ENCODE measurements around the gene NUP210. TPM values are rescaled to one million over a fixed set of nuclear protein-coding genes. Genes with fewer than 3 reads are reported as not detected.

Gene NUP210
- polyA plus RNA-seq, 1 donor: 8.7 TPM

DNA sequence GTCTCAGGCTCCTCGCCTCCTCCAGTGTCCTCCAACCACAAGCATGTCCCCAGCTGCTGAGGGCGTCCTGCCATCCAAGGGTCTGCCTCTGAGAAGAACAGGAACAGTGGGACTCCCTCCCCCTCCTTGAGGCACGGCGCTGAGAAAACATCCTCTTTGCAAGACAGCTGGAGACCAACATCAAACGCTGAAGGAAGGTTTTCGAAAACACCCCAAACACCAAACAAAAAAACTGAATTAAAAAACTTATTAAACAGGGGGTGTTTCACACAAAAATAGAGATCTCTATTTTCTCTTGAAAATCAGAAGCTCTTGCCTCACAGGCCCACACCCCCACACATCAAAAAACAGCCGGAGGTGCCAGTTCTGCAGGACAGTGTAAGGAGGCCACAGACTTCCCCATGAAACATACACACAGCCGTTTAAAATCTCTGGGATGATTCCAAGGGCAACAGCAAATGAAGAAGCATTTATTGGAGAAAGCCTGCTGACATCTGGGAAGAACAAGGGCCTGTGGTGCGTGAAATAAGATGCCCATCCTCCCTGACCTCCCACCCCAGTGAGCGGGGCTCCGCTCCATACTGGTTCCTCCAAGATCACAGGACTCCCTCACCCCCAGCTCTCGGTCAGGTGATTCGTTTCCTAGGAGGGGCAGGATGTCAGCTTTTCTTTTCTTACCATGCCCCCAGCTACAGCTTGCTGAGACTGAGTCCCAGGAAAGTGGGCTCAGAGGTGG lies 71.3 kb downstream of the NUP210 start:
- no peak for DNase-seq (ENCODE audit: low read depth)

DNA sequence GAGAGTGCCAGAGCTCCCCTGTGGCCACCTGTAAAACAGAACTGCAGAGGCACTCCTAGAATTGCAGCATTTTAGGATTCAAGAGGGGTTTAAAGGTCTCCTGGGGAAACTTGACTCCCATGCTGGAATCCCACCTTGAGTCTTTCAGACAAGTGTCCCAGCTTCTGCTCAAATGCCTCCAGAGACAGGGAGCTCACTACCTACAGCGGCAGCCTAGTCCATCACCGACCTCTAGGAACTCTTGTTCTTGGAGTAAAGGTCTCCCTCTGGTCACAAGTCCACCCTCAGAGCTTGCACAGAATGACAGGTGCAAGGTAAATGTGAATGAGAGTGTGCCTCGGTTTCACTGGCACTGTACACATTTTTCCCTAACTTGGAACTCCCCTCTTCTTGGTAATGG lies 72.0 kb downstream of the NUP210 start:
- DNase-seq (ENCODE audit: low read depth): no peak

DNA sequence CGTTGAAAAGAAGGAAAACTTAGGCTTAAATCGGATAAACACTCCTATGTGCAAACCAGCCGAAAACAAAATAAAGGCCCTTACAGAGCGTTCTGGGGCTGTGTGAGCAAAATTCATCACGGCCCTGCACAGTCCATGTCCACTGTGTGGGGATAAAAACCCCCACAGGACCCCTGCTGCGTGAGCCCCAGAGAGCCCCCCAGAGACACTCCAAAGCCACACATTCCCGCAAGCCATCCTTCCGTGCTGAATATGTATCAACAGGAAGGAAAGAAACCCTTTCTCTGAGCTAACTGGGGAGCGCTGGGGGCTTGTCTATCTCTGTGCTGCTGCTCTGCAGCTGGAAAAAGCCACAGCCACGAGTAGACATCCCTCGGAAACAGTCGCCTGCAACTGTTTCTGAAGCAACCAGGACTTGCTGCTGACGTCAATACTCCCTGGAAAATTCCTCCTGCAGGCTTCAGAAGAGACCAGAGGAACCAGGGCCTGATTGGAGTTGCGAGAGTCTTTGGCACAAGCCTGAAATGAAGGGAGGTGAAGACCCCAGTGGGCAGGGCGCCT lies 72.7 kb downstream of the NUP210 start:
- DNase-seq (ENCODE audit: low read depth): peak; percentile 14

DNA sequence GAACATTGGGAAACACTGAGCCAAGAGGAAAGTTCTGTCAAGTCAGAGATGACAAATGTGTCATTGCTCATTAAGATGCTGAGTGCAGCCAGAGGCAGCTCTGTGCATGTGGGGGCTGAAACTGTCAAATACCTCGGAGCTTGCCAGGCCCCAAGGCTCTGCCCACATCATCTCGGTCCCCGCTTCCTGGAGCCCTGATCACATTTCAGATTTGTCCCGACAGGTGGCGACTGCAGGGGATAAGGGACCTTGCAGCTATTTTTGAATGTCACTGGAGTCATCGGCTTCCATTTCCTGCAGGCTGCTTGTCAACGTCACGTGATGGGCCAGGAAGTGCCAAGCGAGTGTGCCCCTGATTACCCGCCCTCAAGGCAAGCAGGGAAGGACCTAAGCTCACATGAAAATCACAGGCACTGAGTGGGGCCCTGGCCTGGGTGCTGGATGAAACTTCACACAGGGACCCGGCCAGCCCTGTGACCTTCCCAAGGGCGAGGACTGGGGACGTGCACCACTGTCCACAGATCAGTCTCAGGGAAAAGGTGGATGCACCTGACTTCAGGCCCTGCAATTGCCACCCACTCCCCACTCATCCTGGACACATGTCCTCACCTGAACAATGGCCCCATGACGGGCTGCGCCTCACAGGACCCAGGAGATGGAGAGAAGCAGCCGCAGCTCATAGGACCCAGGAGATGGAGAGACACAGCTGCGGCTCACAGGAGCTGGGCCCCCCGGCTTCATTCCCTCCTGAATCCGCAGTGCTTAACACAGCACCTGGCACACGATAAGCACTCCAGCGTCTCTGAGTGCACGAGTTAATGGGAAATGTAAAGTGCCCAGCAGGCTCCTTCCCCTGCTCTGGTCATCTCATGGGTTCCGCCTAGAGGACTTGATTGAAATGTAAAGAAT lies 73.4 kb downstream of the NUP210 start:
- DNase-seq (ENCODE audit: low read depth): no peak

DNA sequence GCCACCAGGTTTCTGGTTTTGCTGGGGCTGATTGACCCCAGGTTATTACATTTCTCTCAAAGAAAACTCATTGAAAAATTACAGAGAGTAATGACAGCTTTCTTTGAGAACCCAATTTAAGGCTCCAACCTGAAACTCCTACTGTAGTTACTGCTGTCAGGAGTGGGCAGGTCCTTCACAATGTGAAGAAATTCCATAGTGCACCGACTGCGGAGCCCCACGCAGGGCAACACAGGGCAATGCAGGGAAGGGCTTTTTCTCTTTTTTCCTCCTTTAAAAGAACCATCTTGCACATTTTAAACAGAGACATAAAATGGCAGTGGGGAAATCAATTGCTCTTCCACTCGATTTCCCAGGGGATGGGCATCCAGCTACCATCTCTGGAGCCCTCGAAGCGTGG lies 74.3 kb downstream of the NUP210 start:
- DNase-seq (ENCODE audit: low read depth): no peak

DNA sequence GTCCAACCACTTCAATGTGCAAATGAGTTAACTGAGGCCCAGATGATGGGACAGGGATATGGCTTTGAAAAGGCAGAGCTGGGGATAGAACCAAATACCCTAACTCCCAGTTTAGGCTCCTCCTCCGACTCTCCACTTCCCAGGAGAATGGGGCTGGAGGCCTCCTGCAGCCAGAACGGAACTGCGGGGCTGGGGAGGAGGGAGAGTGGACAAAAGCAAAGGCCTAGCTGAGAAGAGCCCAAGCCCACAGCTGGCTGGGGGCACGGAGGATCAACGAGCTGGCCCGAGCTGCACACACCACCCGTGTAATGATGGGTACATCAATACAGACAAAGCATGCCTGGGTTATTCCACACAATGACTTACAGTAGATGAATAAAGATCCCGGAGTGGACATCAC lies 74.8 kb downstream of the NUP210 start:
- DNase-seq (ENCODE audit: low read depth): no peak

DNA sequence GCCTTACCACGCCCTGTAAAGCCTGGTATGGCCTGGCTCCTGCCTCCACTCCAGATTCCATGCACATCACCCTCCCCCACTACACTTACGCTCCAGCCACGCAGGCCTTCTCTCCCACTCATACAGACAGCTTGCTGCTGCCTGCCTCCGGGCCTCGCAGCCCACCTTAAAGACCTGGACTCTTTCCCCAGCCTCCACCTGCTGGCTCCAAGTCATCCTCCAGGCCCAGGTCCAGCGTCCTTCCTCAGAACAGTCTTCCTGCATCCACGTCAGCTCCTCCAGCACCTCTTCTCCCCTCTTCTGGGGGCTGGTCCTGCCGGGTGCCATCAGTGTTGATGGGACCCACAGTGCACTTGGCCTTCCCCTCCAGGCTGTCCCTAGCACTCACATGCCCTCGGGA lies 75.5 kb downstream of the NUP210 start:
- DNase-seq (ENCODE audit: low read depth): no peak

DNA sequence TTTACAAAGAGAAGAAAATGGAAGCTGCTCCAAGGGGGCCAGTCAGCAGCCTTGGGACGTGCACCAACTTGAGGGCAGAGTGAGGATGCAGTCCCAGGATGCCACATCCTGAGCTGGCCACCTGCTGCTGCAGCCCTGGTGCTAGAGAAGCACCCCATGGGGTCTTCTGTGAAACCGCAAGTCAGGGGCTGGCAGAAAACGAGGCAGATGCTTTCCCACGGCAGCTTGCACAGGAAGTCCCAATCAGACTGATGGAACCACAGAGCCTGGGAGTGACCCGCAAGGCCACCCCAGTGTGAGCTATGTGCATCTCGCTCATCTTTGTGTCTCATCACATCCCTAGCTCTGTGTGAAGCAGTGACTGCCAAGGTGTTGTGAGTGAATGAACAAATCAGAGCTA lies 76.5 kb downstream of the NUP210 start:
- no peak for DNase-seq (ENCODE audit: low read depth)

DNA sequence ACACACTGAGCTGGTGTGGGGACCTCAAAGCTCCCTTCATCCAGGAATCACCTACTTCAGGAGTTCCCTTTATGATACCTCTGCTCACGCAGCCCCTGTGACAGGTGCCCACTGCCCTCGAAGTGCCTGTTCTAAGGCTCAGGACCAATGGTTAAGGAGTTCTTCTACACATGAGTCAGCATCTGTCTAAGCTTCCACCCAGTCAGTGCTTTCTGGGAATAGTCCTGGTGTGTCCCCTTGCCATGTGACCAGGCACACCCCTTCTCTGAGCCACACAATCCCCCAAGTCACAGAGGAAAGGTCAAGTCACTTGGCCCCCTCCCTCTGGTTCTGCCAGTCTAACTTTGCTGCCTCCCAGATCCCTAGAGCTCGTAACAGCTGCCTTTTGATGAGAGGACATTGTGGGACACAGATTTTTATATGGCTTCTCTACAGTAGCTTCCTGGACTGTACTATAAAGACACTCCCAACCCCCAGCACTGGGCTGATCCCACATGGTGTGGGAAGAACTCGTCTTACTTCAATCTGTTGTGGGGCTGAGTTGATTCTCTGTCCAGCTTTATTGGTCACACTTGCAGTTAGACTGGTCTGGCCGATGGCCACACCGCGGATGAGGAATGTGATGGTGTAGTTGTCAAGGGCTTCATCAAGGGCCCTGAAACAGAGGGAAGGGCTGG lies 78.8 kb downstream of the NUP210 start:
- no peak for DNase-seq (ENCODE audit: low read depth)

DNA sequence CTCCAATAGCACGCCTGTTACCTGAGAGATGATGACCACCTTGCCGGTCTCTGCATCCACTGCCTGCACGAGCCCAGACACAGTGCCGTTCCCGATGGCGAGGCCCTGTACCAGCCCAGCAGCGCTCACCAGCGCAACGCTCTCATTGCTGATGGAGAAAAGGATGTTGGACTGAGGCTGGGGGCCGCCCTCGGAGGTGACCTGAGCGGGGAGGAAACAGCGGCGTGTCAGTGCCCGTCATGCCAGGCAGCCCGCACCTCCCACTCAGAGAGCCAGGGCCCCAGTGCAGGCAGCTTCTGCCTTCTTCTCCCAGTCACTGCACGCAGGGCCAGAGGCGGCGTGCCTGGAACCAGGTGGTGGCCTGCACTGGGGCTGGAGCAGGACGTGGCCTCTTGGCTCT lies 80.3 kb downstream of the NUP210 start:
- no peak for DNase-seq (ENCODE audit: low read depth)

DNA sequence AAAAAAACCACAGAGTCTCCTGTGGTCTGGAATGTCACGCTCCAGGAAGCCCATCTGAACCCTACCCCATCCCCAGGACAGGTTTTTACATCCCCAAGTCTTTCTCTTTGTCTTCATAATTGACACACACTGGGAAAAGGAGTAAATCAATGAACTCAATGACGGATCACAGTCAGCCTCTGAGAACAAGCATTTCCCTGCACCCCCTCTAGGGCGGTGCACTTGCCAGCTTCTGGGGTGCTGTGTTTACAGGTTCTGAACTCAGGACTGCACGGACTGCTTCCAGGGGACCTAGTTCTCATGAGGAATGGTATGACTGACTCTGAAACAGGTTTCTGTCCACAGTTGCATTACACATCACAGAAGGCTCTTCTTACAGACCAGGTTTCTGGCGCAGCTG lies 81.1 kb downstream of the NUP210 start:
- no peak for DNase-seq (ENCODE audit: low read depth)

DNA sequence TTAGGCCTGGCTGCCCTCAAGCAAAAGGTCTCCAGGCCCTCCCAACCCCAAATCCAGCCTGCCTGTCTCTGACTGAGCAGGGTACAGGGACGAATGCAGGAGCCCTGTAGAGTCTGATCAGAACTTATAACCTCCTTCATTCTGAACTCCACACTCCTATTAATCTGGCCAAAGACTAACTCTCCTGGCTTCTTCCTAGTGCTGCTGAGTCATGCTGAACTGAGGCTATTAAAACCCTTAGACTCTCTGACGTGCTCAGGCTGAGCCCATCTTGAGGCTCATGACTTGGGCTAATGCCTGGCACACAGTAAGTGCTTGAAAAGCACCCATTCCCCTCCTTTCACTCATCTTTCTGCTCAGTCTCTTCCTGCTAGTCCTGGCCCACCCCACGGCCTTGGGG lies 81.9 kb downstream of the NUP210 start:
- DNase-seq (ENCODE audit: low read depth): no peak

DNA sequence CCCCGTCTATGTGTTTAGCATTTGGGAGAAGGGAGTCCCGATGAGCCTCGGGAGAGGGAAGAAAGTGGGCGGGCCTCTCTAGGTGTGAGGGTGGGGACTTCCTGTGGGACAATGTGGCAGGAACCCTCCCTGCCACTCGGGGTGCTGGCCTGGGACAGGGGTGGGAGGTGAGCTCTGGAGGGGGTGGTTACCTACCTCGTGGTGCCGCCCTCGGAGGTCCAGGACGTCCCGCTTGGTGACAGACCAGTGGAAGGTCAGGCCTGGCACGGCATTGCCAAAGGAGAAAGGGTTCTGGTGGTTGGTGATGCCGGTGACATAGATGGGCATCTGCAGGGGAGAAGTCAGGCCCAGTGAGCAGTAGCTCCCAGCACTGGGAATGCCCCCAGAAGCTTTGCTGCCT lies 83.5 kb downstream of the NUP210 start:
- no peak for DNase-seq (ENCODE audit: low read depth)

DNA sequence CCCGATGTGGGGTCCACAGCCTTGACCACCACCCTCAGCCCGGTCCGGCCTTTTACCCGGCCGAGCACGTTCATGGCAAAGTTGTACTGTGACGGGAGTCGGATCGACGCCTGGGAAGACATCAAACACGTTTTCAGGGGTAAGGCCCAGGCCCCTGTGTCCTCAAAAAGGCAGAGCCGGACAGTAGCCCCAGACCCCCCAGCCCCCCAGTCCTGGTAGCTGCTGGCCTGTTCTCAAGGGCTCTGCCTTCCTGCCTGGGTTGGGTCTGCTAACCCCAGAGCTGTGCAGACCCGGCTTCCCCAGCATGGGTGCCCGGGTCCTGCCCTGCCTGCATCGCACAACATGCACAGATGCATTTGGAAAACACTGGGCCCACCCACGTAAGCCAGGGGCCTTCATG lies 84.6 kb downstream of the NUP210 start:
- no peak for DNase-seq (ENCODE audit: low read depth)

DNA sequence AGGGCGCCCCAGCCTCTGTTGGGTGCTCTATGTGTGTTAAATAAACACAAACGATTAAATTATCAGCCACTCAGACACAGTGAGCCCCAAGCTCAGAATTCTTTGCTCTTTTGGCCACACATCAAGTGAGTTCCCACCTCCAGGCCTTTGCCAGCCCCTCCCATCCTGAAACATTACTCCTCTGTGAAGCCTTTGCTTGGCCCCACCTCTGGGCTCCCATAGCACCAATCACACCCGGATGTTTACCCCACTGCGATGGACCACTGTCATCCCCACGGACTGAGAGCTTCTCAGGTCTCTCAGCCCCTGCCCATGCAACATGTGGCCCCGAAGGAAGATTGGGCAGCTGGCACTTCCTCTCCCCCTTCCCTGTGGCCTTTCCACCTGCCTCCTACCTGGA lies 85.1 kb downstream of the NUP210 start:
- no peak for DNase-seq (ENCODE audit: low read depth)

DNA sequence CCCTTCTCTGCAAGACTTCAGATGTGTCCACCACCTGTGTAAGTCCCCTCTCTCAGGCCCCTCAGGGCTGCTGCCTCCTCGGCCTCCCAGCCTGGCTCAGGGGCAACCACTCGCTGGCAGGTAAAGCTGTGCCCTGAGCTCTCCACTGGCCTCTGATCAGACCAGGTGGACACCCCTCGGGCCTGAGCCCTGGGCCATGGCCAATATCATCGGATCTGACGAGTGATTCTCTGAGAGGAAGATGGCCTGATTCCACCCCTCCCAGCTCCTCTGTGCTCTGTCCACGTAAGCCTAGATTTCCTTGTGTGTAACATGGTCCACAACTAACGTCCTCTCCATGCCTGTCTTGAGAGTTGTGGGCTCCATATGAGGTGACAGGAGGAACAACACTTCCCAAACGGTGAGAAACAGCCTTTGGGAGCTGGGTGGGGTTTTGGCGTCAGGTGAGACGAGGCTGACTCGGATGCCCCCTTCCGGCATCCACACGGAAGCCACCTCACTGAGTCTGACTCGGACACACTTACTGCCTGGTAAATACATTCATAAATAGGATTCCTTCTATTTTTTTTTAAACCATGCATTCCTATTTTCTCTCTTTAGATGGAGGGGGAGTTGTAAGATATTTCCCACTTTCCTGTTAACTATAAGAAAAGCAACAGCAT lies 86.8 kb downstream of the NUP210 start:
- DNase-seq (ENCODE audit: low read depth): no peak

DNA sequence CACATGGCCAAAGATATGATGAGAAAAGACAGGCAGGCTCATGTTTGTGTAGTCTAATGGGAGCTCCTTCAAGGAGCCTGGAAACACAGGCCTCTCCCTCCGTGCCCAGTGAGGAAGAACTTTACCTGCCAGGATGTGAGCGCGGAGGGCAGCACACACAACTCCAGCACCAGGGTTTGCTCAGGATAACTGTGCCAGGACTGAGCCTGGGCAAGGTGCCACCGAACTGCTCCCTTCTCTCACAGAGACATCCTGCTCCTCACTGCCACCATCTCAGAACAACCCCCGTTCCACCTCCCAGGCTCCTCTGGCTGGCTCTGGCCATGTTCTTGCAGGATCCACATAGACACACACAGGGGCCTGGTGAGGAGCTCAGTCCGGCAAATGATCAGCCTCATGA lies 87.4 kb downstream of the NUP210 start:
- DNase-seq (ENCODE audit: low read depth): no peak

DNA sequence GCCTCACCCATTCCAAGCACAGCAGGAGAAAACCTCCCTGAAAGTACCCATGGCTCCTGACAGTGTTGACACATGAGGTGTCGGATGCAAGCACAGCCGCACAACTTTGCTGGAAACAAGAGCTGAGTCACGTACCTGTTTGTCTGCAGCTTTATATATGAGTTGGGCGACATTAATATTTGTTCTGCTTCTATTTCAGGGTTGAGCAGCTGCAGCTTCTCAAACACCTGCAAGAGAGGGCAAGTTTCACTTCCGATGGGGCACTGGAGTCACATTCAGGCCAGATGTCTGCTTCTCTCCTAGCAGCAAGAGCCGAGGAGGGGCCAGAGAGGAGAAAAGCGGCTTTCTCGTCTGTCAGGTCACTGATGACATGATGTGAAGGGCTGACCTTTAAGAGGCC lies 88.0 kb downstream of the NUP210 start:
- no peak for DNase-seq (ENCODE audit: low read depth)

DNA sequence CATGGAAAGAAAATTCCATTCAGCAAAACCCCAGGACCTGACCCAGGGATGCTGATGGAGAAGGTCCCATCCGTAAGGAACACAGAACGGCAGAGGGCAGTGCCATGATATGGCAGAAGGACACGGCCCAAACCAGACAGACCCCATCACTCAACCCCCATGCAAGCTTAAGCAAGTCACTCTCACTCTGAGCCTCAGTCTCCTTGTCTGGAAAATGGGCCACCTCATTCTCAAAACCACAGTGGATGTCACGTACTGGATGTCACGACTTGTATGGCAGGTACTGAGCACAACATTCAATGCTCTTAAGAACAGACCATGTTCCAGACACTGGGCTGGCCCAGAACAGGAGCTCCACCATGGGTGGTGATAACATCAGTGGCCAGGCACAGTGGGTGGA lies 90.4 kb downstream of the NUP210 start:
- DNase-seq (ENCODE audit: low read depth): no peak

DNA sequence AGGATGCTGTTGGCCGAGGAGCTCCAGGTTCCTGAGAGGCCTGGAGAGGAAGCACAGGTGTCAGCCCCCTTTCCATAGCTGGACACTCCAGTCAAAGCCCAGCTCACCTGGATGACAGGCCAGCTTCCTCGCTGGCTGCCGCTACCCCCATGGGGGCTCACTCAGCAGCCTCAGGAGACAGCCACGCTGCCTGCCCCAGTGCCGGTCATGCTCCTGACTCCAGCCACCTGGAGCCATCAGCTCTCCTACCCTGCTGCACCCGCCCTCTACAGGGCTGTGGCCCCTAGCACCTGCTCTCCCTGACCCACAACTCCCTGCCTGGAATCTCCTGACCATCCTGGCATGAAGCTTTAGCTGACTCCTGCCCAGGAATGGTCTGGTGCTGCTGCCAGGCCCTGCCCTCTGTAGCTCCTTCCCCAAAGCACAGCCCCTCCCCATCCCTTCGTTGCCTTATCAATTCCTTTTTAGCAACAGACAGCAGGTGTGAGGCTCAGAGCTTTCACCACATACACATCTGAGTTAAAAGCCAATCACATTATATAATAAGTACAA lies 94.2 kb downstream of the NUP210 start:
- no peak for DNase-seq (ENCODE audit: low read depth)

DNA sequence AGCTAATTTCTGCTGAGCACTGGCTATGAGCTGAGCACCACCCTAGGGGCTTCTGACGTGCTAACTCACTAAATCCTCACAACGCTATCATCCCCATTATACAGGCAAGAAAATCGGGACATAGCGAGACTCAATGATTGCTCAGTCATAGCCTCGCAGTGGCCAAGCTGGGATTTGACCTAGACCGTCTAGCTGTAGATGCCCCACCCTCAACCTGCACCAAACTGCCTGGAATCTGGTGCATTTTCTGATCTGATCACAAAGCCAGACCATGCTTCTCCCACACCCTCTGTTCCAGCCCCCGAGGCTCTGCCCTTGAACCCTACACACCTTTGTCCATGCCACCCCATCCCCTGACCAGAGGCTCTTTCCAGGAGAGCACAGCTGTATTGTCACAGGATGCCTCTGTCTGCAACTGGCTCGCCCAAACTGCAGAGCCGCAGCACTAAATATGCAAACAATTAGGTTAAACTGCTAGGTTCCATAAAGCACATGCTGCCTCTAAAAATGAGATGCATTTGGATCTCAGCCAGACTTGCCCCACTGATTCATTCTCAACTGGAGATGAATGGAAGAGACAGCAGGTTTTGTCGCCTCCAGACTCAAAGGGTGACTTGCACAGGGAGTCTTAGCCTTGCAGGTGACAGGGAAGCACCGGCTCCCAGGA lies 95.2 kb downstream of the NUP210 start:
- no peak for DNase-seq (ENCODE audit: low read depth)
